ENCODE results near the gene CPM. TPM values are rescaled to one million over a fixed set of nuclear protein-coding genes. Genes with fewer than 3 reads are reported as not detected.
"Not testable (repeated sequence)": the region's sequence is repeated elsewhere in the genome, so short reads cannot be mapped to it uniquely, and the experiment has no call there.

The CPM gene
- total RNA-seq, 3 donors from 2014 or later (not counting 1 experiment from before 2014, with no cell fraction given) = 0.25 to 1.6 (median 0.68) TPM

- 83% methylated on average over 8 of the region's 12 CpGs for WGBS (ENCODE audit: insufficient coverage)
- no peak for TF ChIP-seq CTCF (IDR thresholded peaks at IDR 0.05)
- Histone ChIP-seq H3K27ac (ENCODE audit: low read length) (peak overlapping the region; percentile 98), H3K9me3 (ENCODE audit: control insufficient read depth, insufficient read depth, low read length) (no peaks in the 10 kb centered on the region), H3K4me3 (ENCODE audit: low read length) (peak overlapping the region; percentile 94), H3K4me1 (ENCODE audit: control insufficient read depth, insufficient read depth, low read length) (peaks cover 18% of the 10 kb centered on the region), H3K36me3 (ENCODE audit: control insufficient read depth, insufficient read depth, low read length) (peaks cover 29% of the 10 kb centered on the region), H3K27me3 (ENCODE audit: control insufficient read depth, insufficient read depth, low read length) (no peaks in the 10 kb centered on the region)
- H3K36me3 Mint-ChIP-seq = no peaks in the 10 kb centered on the region
- intact Hi-C loops (cut with micrococcal nuclease) = loop anchor here (5.0 kb wide), 3 partner anchors 122 to 647 kb away; partner anchors contain the start of gene NUP107
- no peaks in the 10 kb centered on the region for H3K9me3 Mint-ChIP-seq
- ATAC-seq (no peak), DNase-seq (no peak)
- peak overlapping the region; percentile 91 for H3K4me3 Mint-ChIP-seq
- H3K27ac Mint-ChIP-seq = peak overlapping the region; percentile 96 to 97
- H3K27me3 Mint-ChIP-seq (ENCODE audit: low read depth in 2 of 2) = no peaks in the 10 kb centered on the region
- peaks cover 20 to 32% of the 10 kb centered on the region in 2 donors for H3K4me1 Mint-ChIP-seq
Measured at GRCh38 chr12:68809190-68810026, 123.6 kb downstream of the CPM start.

- Histone ChIP-seq H3K9me3 (ENCODE audit: control insufficient read depth, insufficient read depth, low read length) (no peaks in the 10 kb centered on the region), H3K27ac (ENCODE audit: low read length) (peak overlapping the region; percentile 98), H3K36me3 (ENCODE audit: control insufficient read depth, insufficient read depth, low read length) (peaks cover 23% of the 10 kb centered on the region), H3K4me3 (ENCODE audit: low read length) (peak overlapping the region; percentile 94), H3K27me3 (ENCODE audit: control insufficient read depth, insufficient read depth, low read length) (no peaks in the 10 kb centered on the region), H3K4me1 (ENCODE audit: control insufficient read depth, insufficient read depth, low read length) (peaks cover 18% of the 10 kb centered on the region)
- under 1% methylated on average over 61 of the region's 61 CpGs for WGBS (ENCODE audit: insufficient coverage)
- Mint-ChIP-seq H3K4me1 (peaks cover 20 to 27% of the 10 kb centered on the region in 2 donors), H3K4me3 (peak overlapping the region; percentile 91), H3K9me3 (no peaks in the 10 kb centered on the region), H3K27me3 (ENCODE audit: low read depth in 2 of 2) (no peaks in the 10 kb centered on the region), H3K36me3 (no peaks in the 10 kb centered on the region), H3K27ac (peak overlapping the region; percentile 96 to 97)
- peak; percentile 60 to 65 for DNase-seq
- TF ChIP-seq CTCF (IDR thresholded peaks at IDR 0.05) = peak; percentile 15
- intact Hi-C loops (cut with micrococcal nuclease) = loop anchor here (5.0 kb wide), 3 partner anchors 121 to 646 kb away; partner anchors contain the start of gene NUP107
- peak; percentile 16 to 22 (median 20) for ATAC-seq
Measured at GRCh38 chr12:68808388-68809189, 124.4 kb downstream of the CPM start.

- Histone ChIP-seq H3K27ac (ENCODE audit: low read length) (peak within 1 kb of the TSS; percentile 98), H3K27me3 (ENCODE audit: control insufficient read depth, insufficient read depth, low read length) (no peaks in the 10 kb centered on the region), H3K4me3 (ENCODE audit: low read length) (peak within 1 kb of the TSS; percentile 94), H3K4me1 (ENCODE audit: control insufficient read depth, insufficient read depth, low read length) (peaks cover 18% of the 10 kb centered on the region), H3K36me3 (ENCODE audit: control insufficient read depth, insufficient read depth, low read length) (peaks cover 15% of the 10 kb centered on the region), H3K9me3 (ENCODE audit: control insufficient read depth, insufficient read depth, low read length) (no peaks in the 10 kb centered on the region)
- no peaks in the 10 kb centered on the region for H3K27me3 Mint-ChIP-seq (ENCODE audit: low read depth in 2 of 2)
- ATAC-seq (peak; percentile 88 to 97 (median 93)), DNase-seq (peak; percentile 99)
- TF ChIP-seq CTCF (IDR thresholded peaks at IDR 0.05) = peak; percentile 75
- WGBS (ENCODE audit: insufficient coverage) = under 1% methylated on average over 71 of the region's 72 CpGs
- H3K9me3 Mint-ChIP-seq = no peaks in the 10 kb centered on the region
- peak within 1 kb of the TSS; percentile 91 for H3K4me3 Mint-ChIP-seq
- intact Hi-C loops (cut with micrococcal nuclease) = loop anchor here (1.0 to 5.0 kb wide), 4 partner anchors 61 to 645 kb away; partner anchors contain the start of genes NUP107 and SLC35E3
- peak within 1 kb of the TSS; percentile 96 to 97 for H3K27ac Mint-ChIP-seq
- peaks cover 13 to 19% of the 10 kb centered on the region in 2 donors for H3K4me1 Mint-ChIP-seq
- no peaks in the 10 kb centered on the region for H3K36me3 Mint-ChIP-seq
Measured at GRCh38 chr12:68807576-68808387, 125.2 kb downstream of the CPM start, which contains the start of gene MDM2. TSS of gene MDM2 (plus strand) at chr12:68808177. CDS start at chr12:68808478, 301 bp downstream.

- Mint-ChIP-seq H3K27ac (peak overlapping the region; percentile 96 to 97), H3K4me1 (peaks cover 7 to 14% of the 10 kb centered on the region in 2 donors), H3K4me3 (peak overlapping the region; percentile 91)
- ATAC-seq; H3K36me3 Mint-ChIP-seq; H3K27me3 ChIP-seq (ENCODE audit: control insufficient read depth, insufficient read depth, low read length); DNase-seq; H3K27me3 Mint-ChIP-seq (ENCODE audit: low read depth in 2 of 2); H3K9me3 ChIP-seq (ENCODE audit: control insufficient read depth, insufficient read depth, low read length); H3K9me3 Mint-ChIP-seq: not testable (repeated sequence)
- peaks cover 11% of the 10 kb centered on the region for H3K36me3 ChIP-seq (ENCODE audit: control insufficient read depth, insufficient read depth, low read length)
- peak overlapping the region; percentile 90 for H3K27ac ChIP-seq (ENCODE audit: low read length)
- intact Hi-C loops (cut with micrococcal nuclease) = loop anchor here (1.0 to 5.0 kb wide), 4 partner anchors 61 to 645 kb away; partner anchors contain the start of genes NUP107 and SLC35E3
- peaks cover 14% of the 10 kb centered on the region for H3K4me1 ChIP-seq (ENCODE audit: control insufficient read depth, insufficient read depth, low read length)
- peak overlapping the region; percentile 60 for H3K4me3 ChIP-seq (ENCODE audit: low read length)
- WGBS (ENCODE audit: insufficient coverage) = 14% methylated on average over 10 of the region's 10 CpGs
Measured at GRCh38 chr12:68807274-68807575, 125.7 kb downstream of the CPM start.

Data from natural killer cell (primary cell).